Posterior vena cava (tissue), 2 donors: ENCODE results near the gene FBRSL1. TPM values are rescaled to one million over a fixed set of nuclear protein-coding genes. Genes with fewer than 3 reads are reported as not detected.

Experiments used
- DNase-seq: peaks from one replicate; pipeline ENCODE4 v3.0.0-alpha.2; 2020; ENCODE audit warnings: low spot score
- intact Hi-C, 2 donors: fragments of 100-400 bp; cut with DNase I; formaldehyde crosslinking; loops; one replicate each; pipeline versions ENCODE4 v1.14.1 to v1.14.2; 2022 to 2023
- total RNA-seq, 2 donors: library from RNA; stranded (reverse); fragmentation: NEBNext Ultra II Directional; extraction: Animal tissue kit (Norgen Biotek cat#: 25700); gene quantifications; one replicate each; pipeline ENCODE4 v1.2.1, GENCODE V29; 2021
- donor health status: DM: yes; HTN: yes; CAD: no.
- donor health status: DM: yes; HTN: yes; CAD: no.

Gene FBRSL1
- total RNA-seq, 2 donors from 2014 or later: 34.0 to 35.8 TPM

- no peak for DNase-seq
- intact Hi-C loops: loop anchor here in 1 of 2 donors (1.0 kb wide), 1 partner anchor 17 kb away; no protein-coding TSS in a partner anchor
These were observed 15.3 kb downstream of the FBRSL1 start for GRCh38 chr12:132505105-132505851.

GRCh38 chr12:132505852-132506219, 15.9 kb downstream of the FBRSL1 start:
- DNase-seq: no peak

GRCh38 chr12:132506328-132507160, 16.6 kb downstream of the FBRSL1 start:
- peak; percentile 94 for DNase-seq
- intact Hi-C loops: no loop called here

More at GRCh38 chr12:132505852-132506219, 15.9 kb downstream of the FBRSL1 start:
- intact Hi-C loops: loop anchor here in 1 of 2 donors (1.0 kb wide), 1 partner anchor 16 kb away; no protein-coding TSS in a partner anchor

DNA sequence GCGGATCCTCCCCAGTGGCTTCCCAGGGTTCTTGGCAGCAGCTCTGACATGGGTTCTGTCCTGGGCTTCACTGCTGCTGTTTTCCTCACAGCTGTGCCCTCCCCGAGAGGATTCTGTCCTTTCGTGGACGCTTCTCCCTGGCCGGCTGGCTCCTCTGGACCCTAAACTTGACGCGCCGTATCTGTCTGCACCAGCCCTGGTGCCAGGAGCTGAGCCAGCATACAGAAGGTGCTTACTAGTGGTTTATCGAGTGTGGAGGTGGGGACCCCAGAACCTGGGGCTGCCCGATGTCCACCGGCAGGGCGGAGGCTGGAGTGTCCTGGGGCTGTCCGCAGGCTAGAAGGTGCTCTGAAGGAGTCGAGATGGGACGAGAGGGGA, 17.2 kb downstream of the FBRSL1 start:
- no peak for DNase-seq
- intact Hi-C loops: no loop called here

DNA sequence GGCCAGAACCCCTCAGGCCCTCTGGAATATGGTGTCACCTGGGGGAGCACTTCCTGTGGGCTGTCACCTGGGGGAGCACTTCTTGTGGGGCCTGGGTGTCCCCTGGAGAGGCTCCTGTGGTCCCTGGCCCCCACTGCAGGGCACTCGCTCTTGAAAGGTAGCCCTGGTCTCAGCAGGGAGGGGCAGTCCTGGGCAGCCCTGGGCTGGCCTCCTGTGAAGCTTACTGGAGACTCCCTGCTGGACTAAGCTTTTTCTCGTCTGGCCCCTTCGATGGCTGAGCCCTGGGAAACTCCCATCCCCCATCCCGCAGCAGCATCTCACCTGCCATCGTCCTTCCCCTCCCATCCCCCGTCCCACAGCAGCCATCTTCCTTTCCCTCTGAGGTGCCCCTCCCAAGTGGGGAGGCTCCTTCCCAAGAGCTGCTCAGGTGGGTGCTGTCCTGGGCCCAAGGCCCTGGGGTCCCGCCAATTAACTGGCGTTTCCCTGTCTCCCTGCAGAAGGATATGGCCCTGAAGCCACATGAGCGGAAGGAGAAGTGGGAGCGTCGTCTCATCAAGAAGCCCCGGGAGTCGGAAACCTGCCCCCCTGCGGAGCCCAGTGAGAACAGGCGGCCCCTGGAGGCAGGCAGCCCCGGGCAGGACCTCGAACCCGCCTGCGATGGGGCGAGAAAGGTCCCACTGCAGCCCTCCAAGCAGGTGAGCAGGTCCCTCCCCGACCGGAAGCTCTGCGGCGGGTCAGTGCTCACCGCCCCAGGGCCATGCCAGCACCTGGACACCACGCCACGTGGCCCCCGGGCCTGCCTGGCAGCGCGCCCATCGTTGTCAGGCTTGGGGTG, 17.9 kb downstream of the FBRSL1 start:
- DNase-seq: no peak
- intact Hi-C loops: no loop called here

GRCh38 chr12:132508491-132508740, 18.5 kb downstream of the FBRSL1 start:
- intact Hi-C loops: no loop called here
- no peak for DNase-seq

DNA sequence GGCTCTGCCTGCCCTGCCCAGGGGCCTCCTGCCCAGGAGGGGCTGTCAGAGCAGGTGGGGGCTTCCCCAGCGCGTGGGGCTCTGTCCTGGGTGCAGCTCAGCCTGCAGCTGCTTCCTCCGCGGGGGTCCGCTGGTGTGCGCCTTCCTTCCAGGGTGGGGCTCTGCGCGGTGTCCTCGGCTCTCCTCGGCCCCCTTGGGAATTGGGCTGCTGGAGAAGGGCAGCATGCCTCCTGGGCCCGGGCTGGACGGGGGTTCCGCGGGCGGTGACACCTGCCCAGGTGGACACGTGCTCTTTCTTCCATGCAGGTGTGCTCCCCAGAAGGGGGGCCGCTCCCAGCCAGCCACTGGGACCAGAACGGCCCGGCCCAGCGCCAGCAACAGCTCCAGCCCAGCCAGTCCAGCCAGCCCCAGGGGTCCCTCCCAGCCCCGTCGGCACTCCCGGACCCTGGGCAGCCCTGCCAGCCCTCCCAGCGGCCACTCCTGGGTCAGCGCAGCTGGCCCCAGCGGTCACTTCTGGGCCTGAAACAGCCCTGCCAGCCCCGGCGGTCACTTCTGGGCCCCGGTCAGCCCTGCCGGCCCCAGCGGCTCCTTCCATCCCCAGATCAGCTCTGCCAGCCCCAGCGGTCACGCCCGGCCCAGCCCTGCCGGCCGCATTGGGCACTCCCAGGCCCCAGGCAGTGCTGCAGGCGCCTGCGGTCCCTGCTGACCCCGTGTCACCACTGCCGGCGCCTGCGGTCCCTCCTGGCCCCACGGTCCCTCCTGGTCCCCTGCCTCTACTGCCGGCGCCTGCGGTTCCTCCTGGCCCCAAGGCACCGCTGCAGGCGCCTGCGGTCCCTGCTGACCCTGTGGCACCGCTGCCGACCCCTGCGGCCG, 19.1 kb downstream of the FBRSL1 start:
- DNase-seq: no peak
- intact Hi-C loops: no loop called here

DNA sequence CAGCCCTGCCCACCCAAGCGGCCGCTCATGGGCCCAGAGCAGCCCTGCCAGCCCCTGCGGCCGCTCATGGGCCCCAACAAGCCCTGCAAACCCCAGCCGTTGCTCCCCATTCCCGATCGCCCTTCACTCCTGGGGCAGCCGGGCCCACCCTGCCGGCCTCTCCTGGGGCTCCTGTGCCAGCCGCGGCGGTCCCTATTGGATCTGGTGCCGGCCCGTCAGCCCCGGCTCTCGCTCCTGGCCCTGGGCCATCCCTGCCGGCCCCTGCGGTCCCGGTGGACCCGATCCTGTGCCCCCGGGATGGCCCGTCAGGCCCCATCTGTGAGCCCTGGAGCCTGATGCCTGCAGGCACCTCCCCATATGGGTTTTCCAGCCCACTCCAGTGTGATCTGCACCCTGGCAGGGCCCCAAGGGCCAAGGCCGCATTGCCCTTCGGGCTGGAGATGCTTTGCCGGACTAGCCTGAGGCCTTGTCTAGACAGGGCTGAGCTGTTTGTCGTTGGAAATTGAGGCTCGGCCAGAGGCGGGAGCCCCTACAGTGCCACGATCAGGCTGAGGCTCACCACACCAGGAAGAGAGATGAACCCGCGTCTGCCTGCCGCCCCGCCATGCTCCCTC, 20.3 kb downstream of the FBRSL1 start:
- no peak for DNase-seq
- intact Hi-C loops: no loop called here

- intact Hi-C loops: no loop called here
These were observed 21.0 kb downstream of the FBRSL1 start for GRCh38 chr12:132510746-132511477.

DNA sequence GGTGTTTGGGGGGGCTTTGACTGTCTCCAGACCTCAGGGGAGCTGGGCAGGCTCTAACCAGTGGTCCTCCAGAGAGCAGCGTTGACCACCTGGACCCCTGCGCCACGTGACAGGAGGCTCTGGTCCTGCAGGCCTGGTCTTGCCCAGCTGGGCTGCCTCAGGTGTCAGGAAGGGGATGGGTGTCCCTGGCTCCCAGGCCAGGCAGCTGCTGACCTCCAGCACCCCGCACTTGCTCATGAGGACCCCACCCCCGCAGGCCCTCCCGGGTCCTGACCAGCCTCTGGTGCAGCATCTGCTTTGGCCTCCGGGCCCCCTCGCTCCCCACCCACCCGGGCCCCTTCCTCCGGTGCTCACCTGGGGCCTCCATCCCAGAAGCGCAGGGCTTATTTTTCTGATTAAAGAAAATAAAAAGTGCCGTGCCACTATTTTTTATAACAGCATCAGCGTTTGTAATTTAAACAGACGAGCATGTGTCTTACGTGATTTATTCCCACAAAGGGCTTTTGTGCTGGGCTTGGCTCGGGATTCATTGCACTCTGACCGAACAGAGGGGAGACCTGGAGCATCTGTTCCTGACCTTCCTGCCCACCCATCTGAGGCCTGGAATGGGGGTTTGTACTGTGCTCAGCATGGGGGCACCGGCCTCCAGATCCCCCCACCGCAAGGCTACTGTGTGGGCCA, 21.7 kb downstream of the FBRSL1 start:
- intact Hi-C loops: no loop called here

More at GRCh38 chr12:132510746-132511477, 21.0 kb downstream of the FBRSL1 start:
- no peak for DNase-seq

DNA sequence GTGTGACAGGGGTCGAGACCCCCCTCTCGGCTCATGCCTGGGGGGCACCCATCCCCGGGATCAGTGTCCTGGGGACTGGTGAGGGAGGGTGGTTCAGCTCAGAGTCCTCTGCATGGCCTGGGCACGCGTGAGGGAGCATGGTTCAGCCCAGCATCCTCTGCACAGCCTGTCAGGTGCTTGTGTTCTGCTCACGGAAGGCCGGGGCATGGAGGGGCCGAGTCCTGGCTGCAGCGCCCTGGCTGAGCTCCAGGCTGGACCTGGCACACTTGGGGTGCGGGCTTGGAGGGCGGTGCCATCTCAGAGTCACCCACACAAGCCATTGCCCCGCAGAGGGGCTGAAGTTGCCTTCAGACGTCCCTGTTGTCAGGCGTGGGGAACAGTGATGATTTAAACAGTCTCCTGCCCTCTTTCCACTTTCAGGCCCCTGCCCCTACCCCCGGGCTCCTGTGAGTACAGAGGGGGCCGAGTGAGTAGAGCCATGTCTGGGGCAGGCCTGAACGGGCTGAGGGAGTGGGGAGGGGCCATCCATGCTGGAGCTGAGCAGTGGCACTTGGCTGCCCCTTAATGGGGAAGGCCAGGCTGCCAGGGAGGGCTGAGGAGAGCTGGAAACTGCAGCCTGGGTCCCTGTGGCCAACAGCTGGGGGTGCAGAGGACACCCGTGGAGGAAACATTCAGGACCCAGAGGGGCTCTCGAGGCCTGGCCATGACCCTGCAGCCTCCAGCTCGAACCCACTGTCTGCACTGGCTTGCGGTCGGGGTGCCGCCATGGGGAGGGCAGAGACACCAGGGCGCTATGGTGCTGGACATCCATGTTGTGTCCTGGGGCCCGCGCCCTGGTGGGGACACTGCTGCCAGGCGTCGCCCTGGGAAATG, 22.5 kb downstream of the FBRSL1 start:
- intact Hi-C loops: no loop called here
- DNase-seq: no peak

More for the DNA sequence above, 21.7 kb downstream of the FBRSL1 start:
- no peak for DNase-seq

GRCh38 chr12:132513070-132513398, 23.1 kb downstream of the FBRSL1 start:
- no peak for DNase-seq
- intact Hi-C loops: no loop called here

DNA sequence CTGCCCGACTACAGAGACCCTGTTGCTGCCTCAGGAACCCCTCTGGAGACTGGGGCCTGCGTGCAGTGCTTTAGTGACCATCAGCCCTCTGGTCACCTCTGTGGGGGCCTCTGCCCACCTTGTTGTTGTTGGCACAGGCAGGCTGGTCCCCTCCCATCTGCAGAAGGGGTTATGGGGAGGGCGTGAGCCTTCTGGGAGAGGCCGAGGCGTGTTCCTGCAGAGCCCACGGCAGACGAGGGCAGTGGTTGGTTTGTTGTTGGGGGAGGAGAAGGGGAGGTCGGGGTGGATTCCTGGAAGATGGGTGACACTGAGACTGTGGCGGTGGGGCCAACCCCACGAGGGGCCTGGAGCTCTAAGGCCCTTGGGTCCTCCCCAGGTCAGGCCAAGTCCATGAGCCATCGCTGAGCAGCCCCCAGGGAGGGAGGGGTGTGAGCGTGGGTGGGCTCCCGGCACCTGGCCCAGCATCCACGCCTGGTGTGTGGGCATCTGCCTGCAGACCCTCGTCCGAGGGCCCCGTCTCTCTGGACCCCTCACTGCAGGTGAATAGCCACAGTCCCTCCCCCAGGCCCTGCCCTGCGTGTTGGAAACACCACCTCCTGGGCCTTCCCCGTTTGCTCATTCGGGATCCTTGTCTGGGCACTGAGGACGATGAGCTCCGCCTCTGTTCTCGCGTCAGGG, 23.6 kb downstream of the FBRSL1 start:
- intact Hi-C loops: no loop called here
- DNase-seq: no peak

- DNase-seq: no peak
- intact Hi-C loops: no loop called here
These were observed 24.4 kb downstream of the FBRSL1 start for GRCh38 chr12:132514216-132514820.

GRCh38 chr12:132514838-132515237, 24.9 kb downstream of the FBRSL1 start:
- intact Hi-C loops: loop anchor here in 1 of 2 donors (1.0 kb wide), 1 partner anchor 43 kb away; no protein-coding TSS in a partner anchor
- no peak for DNase-seq
